A172 (cell line): ENCODE measurements around the gene RAP1B. TPM values are rescaled to one million over a fixed set of nuclear protein-coding genes. Genes with fewer than 3 reads are reported as not detected.
"Not testable (repeated sequence)": the region's sequence is repeated elsewhere in the genome, so short reads cannot be mapped to it uniquely, and the experiment has no call there.

Experiments used
- DNase-seq: peaks from one replicate; pipeline ENCODE4 v3.0.0-alpha.2; 2015; ENCODE audit warnings: low spot score
- total RNA-seq: library from RNA; depleted of rRNA; stranded (reverse); fragments of >200 nt; shearing (Covaris generic); gene quantifications from 2 replicates; pipeline ENCODE4 v1.2.3, GENCODE V29; 2014

Gene RAP1B
- total RNA-seq, 1 experiment from 2014 or later = 414 TPM

GRCh38 chr12:68633614-68634558 is 23.2 kb downstream of the RAP1B start:
- DNase-seq = no peak

GRCh38 chr12:68636268-68636667 is 25.6 kb downstream of the RAP1B start:
- DNase-seq = no peak

- DNase-seq = not testable (repeated sequence)
Observed at GRCh38 chr12:68637439-68637838, 26.7 kb downstream of the RAP1B start.

GRCh38 chr12:68638171-68638570 is 27.5 kb downstream of the RAP1B start:
- no peak for DNase-seq

- peak; percentile 12 for DNase-seq
Observed at GRCh38 chr12:68638721-68639395, 28.2 kb downstream of the RAP1B start.

- no peak for DNase-seq
Observed at GRCh38 chr12:68639396-68639767, 28.7 kb downstream of the RAP1B start.

- no peak for DNase-seq
Observed at GRCh38 chr12:68641138-68641537, 30.4 kb downstream of the RAP1B start.

GRCh38 chr12:68646484-68646883 is 35.8 kb downstream of the RAP1B start:
- DNase-seq = no peak

GRCh38 chr12:68647507-68647906 is 36.8 kb downstream of the RAP1B start:
- DNase-seq = no peak

- DNase-seq = no peak
Observed at GRCh38 chr12:68648179-68648578, 37.5 kb downstream of the RAP1B start.

- DNase-seq = no peak
Observed at GRCh38 chr12:68665016-68665569, 54.4 kb downstream of the RAP1B start.

GRCh38 chr12:68667291-68667690 is 56.6 kb downstream of the RAP1B start:
- DNase-seq = no peak

- DNase-seq = no peak
Observed at GRCh38 chr12:68667896-68668295, 57.2 kb downstream of the RAP1B start.

GRCh38 chr12:68671179-68671578 is 60.5 kb downstream of the RAP1B start:
- no peak for DNase-seq

GRCh38 chr12:68673788-68674187 is 63.1 kb downstream of the RAP1B start:
- DNase-seq = no peak

- no peak for DNase-seq
Observed at GRCh38 chr12:68674376-68674775, 63.7 kb downstream of the RAP1B start.

- DNase-seq = no peak
Observed at GRCh38 chr12:68675101-68675842, 64.6 kb downstream of the RAP1B start.

GRCh38 chr12:68676854-68677253 is 66.2 kb downstream of the RAP1B start:
- not testable (repeated sequence) for DNase-seq

- no peak for DNase-seq
Observed at GRCh38 chr12:68686262-68686594, 75.5 kb downstream of the RAP1B start.

GRCh38 chr12:68686595-68687521 is 76.2 kb downstream of the RAP1B start, which contains the start of gene NUP107:
Gene NUP107 (plus strand): TSS chr12:68686978. CDS start chr12:68687066, 88 bp downstream.
- DNase-seq = peak; percentile 98

GRCh38 chr12:68695454-68695853 is 84.8 kb downstream of the RAP1B start:
- no peak for DNase-seq
